ENCODE results near the gene MAPK4.

MAPK4 gene

DNA sequence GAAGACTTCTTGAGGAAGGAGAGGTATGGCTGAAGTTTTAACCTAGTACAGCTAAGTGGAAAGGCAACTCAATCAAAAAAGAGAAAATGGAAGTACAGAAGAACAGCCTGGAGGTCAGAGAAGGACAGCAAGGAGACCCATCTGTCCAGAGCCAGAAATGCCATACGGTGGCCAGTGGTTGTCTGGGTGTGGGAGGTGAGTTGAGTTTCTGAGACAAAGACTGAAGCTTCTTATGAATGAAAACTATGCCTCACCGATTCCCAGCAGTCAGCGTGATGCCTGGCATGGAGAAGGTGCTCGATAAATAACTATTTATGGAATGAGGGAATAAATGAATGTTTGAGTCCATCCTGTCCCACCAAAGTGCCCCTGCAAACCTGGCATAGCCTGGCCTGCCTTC lies 161.1 kb downstream of the MAPK4 start:
- H3K27me3 ChIP-seq (ENCODE audit: control insufficient read depth, insufficient read depth, low read length): no peaks in the 10 kb centered on the region
- H3K36me3 ChIP-seq (ENCODE audit: control insufficient read depth, insufficient read depth, low read length): no peaks in the 10 kb centered on the region
- H3K27ac ChIP-seq (ENCODE audit: low read depth, low read length): no peak overlapping the region
- peaks cover 4% of the 10 kb centered on the region for H3K4me1 ChIP-seq (ENCODE audit: control insufficient read depth, insufficient read depth, low read length)
- no peaks in the 10 kb centered on the region for H3K9me3 ChIP-seq (ENCODE audit: control insufficient read depth, insufficient read depth, low read depth, low read length)
- no peak overlapping the region for H3K4me3 ChIP-seq (ENCODE audit: low read depth, low read length)
- no peak overlapping the region for H3K9ac ChIP-seq (ENCODE audit: low read length)

DNA sequence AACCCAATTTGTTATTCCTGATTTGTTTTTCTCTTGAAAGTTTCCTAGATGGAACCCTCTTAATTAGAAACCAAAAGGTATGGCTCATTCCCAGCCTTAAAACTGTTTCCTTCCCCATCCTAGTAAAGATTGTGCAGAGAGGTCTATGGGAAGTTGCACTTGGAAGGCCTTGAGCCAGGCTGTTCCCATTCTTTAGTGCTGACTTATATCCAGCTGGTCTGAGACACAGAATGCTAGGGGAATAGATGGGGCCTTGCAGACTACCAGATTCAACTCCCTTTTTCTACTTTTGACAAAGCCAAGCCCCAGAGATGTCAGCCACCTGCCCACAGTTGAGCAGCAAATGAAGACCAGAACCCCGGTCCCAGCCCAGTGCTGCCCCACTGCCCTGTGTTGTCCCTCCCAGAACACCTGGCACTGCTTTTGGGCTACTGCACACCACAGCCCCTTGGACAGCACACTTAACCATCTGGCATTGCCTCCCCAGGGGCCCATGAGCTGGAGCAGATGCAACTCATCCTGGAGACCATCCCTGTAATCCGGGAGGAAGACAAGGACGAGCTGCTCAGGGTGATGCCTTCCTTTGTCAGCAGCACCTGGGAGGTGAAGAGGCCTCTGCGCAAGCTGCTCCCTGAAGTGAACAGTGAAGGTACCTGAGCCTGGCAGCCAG lies 161.7 kb downstream of the MAPK4 start:
- no peak overlapping the region for H3K27ac ChIP-seq (ENCODE audit: low read depth, low read length)
- peaks cover 9% of the 10 kb centered on the region for H3K4me1 ChIP-seq (ENCODE audit: control insufficient read depth, insufficient read depth, low read length)
- no peak overlapping the region for H3K4me3 ChIP-seq (ENCODE audit: low read depth, low read length)
- no peaks in the 10 kb centered on the region for H3K9me3 ChIP-seq (ENCODE audit: control insufficient read depth, insufficient read depth, low read depth, low read length)
- no peak overlapping the region for H3K9ac ChIP-seq (ENCODE audit: low read length)
- H3K27me3 ChIP-seq (ENCODE audit: control insufficient read depth, insufficient read depth, low read length): no peaks in the 10 kb centered on the region
- H3K36me3 ChIP-seq (ENCODE audit: control insufficient read depth, insufficient read depth, low read length): no peaks in the 10 kb centered on the region

DNA sequence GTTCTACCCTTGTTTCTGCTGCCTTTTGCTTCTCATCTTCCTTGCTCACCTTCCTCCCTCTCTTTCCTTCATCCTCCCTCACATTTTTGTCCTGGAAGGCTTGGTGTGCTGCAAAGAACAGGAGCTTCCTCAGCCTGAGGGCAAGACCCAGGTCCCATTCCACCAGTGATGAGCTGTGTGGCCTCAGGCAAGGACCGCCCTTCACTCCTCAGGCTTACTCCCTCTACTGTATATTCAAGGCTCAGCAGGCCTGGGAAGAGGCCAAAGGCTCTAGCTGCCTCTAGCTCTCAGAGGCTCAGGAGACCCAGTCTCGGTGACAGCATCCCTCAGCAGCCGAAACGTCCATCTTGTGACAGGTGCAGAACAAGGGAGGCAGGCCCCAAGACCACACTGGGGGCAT lies 162.4 kb downstream of the MAPK4 start:
- Histone ChIP-seq H3K36me3 (ENCODE audit: control insufficient read depth, insufficient read depth, low read length) (no peaks in the 10 kb centered on the region), H3K27me3 (ENCODE audit: control insufficient read depth, insufficient read depth, low read length) (no peaks in the 10 kb centered on the region), H3K4me3 (ENCODE audit: low read depth, low read length) (no peak overlapping the region), H3K9me3 (ENCODE audit: control insufficient read depth, insufficient read depth, low read depth, low read length) (no peaks in the 10 kb centered on the region), H3K27ac (ENCODE audit: low read depth, low read length) (no peak overlapping the region), H3K4me1 (ENCODE audit: control insufficient read depth, insufficient read depth, low read length) (peaks cover 14% of the 10 kb centered on the region), H3K9ac (ENCODE audit: low read length) (no peak overlapping the region)

GRCh38 chr18:50724751-50725151 lies 164.9 kb downstream of the MAPK4 start:
- Histone ChIP-seq H3K9me3 (ENCODE audit: control insufficient read depth, insufficient read depth, low read depth, low read length) (no peaks in the 10 kb centered on the region), H3K9ac (ENCODE audit: low read length) (no peak overlapping the region), H3K27ac (ENCODE audit: low read depth, low read length) (no peak overlapping the region), H3K4me3 (ENCODE audit: low read depth, low read length) (no peak overlapping the region), H3K4me1 (ENCODE audit: control insufficient read depth, insufficient read depth, low read length) (peaks cover 14% of the 10 kb centered on the region), H3K27me3 (ENCODE audit: control insufficient read depth, insufficient read depth, low read length) (no peaks in the 10 kb centered on the region), H3K36me3 (ENCODE audit: control insufficient read depth, insufficient read depth, low read length) (no peaks in the 10 kb centered on the region)

DNA sequence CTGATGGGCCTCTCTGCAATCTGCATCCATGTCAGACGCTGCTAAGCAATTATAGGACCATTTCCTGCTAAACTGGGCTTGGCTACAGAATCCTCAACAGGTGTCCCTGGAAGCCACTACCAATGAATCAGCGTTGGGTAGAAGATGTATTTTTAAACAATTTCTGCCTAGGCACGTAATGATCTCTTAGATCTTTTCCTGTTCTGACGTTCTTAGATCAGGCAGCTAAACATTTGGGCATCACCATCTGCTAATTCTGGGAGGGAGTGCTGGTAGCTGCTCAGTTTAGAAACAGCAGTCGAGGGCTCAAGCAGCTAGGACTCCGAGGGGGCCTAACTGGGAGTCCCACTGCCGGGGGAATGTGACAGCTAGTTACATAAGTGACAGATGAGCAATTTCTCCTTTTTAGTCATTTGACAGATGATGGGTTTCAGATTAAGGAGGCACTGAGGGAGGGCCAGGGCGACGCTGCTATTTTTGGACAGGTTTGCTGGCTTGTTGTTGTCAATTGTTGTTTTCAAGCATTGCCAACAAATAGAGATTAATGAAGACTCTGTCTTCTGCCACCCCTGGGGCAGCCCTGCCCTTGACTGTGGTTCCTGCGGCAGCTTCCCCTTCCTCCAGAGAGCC lies 167.2 kb downstream of the MAPK4 start:
- Histone ChIP-seq H3K27ac (ENCODE audit: low read depth, low read length) (no peak overlapping the region), H3K9ac (ENCODE audit: low read length) (no peak overlapping the region), H3K4me1 (ENCODE audit: control insufficient read depth, insufficient read depth, low read length) (peaks cover 14% of the 10 kb centered on the region), H3K9me3 (ENCODE audit: control insufficient read depth, insufficient read depth, low read depth, low read length) (no peaks in the 10 kb centered on the region), H3K4me3 (ENCODE audit: low read depth, low read length) (no peak overlapping the region), H3K27me3 (ENCODE audit: control insufficient read depth, insufficient read depth, low read length) (no peaks in the 10 kb centered on the region), H3K36me3 (ENCODE audit: control insufficient read depth, insufficient read depth, low read length) (no peaks in the 10 kb centered on the region)

GRCh38 chr18:50727721-50728471 lies 168.0 kb downstream of the MAPK4 start:
- no peak overlapping the region for H3K27ac ChIP-seq (ENCODE audit: low read depth, low read length)
- H3K27me3 ChIP-seq (ENCODE audit: control insufficient read depth, insufficient read depth, low read length): no peaks in the 10 kb centered on the region
- no peak overlapping the region for H3K4me3 ChIP-seq (ENCODE audit: low read depth, low read length)
- peaks cover 14% of the 10 kb centered on the region for H3K4me1 ChIP-seq (ENCODE audit: control insufficient read depth, insufficient read depth, low read length)
- no peaks in the 10 kb centered on the region for H3K9me3 ChIP-seq (ENCODE audit: control insufficient read depth, insufficient read depth, low read depth, low read length)
- H3K9ac ChIP-seq (ENCODE audit: low read length): no peak overlapping the region
- no peaks in the 10 kb centered on the region for H3K36me3 ChIP-seq (ENCODE audit: control insufficient read depth, insufficient read depth, low read length)

GRCh38 chr18:50729376-50729775 lies 169.5 kb downstream of the MAPK4 start:
- Histone ChIP-seq H3K36me3 (ENCODE audit: control insufficient read depth, insufficient read depth, low read length) (no peaks in the 10 kb centered on the region), H3K9ac (ENCODE audit: low read length) (no peak overlapping the region), H3K27me3 (ENCODE audit: control insufficient read depth, insufficient read depth, low read length) (no peaks in the 10 kb centered on the region), H3K9me3 (ENCODE audit: control insufficient read depth, insufficient read depth, low read depth, low read length) (no peaks in the 10 kb centered on the region), H3K4me3 (ENCODE audit: low read depth, low read length) (no peak overlapping the region), H3K27ac (ENCODE audit: low read depth, low read length) (no peak overlapping the region), H3K4me1 (ENCODE audit: control insufficient read depth, insufficient read depth, low read length) (peaks cover 17% of the 10 kb centered on the region)

DNA sequence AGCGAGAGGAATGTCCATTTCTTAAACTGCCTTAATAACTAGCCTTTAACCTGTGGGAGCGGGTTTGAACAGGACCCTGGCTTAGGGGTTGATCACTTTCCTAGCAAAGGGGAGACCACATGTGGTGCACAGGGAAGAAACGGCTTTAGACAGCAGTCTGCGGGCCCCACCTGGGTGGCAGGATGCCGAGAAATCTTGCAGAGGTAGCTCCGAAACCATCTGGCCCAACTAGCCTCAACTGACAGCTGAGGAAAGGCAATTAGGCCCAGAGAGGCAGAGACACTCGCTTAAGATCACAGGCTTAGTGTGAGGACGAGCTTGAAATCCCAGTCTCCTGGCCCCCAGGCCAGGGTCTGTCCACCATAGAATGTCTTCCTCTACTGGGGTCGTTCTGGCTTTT lies 170.1 kb downstream of the MAPK4 start:
- no peak overlapping the region for H3K27ac ChIP-seq (ENCODE audit: low read depth, low read length)
- H3K4me3 ChIP-seq (ENCODE audit: low read depth, low read length): no peak overlapping the region
- H3K27me3 ChIP-seq (ENCODE audit: control insufficient read depth, insufficient read depth, low read length): no peaks in the 10 kb centered on the region
- peaks cover 18% of the 10 kb centered on the region for H3K4me1 ChIP-seq (ENCODE audit: control insufficient read depth, insufficient read depth, low read length)
- H3K9ac ChIP-seq (ENCODE audit: low read length): no peak overlapping the region
- H3K36me3 ChIP-seq (ENCODE audit: control insufficient read depth, insufficient read depth, low read length): no peaks in the 10 kb centered on the region
- H3K9me3 ChIP-seq (ENCODE audit: control insufficient read depth, insufficient read depth, low read depth, low read length): no peaks in the 10 kb centered on the region

- Histone ChIP-seq H3K9ac (ENCODE audit: low read length) (no peak overlapping the region), H3K9me3 (ENCODE audit: control insufficient read depth, insufficient read depth, low read depth, low read length) (no peaks in the 10 kb centered on the region), H3K27me3 (ENCODE audit: control insufficient read depth, insufficient read depth, low read length) (no peaks in the 10 kb centered on the region), H3K4me3 (ENCODE audit: low read depth, low read length) (no peak overlapping the region), H3K27ac (ENCODE audit: low read depth, low read length) (no peak overlapping the region), H3K4me1 (ENCODE audit: control insufficient read depth, insufficient read depth, low read length) (peaks cover 9% of the 10 kb centered on the region; the same call in 1 of the 2 replicates), H3K36me3 (ENCODE audit: control insufficient read depth, insufficient read depth, low read length) (no peaks in the 10 kb centered on the region)
Observed at GRCh38 chr18:50734342-50734741, 174.5 kb downstream of the MAPK4 start.

DNA sequence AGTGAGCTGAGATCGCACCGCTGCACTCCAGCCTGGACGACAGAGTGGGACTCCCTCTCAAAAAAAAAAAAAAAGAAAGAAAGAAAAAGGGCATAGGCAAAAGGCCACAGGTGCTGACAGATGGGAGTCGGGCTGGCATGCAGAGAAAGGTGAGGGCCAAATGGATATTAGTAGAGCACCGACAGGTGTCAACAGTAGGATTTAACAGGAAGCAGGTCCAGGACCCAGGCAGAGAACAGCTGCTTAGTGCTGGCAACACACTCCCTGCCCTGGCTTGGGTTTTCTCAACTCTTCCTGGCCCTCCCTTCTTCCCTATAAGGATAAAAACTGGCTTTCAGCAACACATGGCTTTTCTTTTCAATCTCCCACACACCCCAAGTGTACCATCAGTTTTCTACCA lies 175.0 kb downstream of the MAPK4 start:
- H3K4me1 ChIP-seq (ENCODE audit: control insufficient read depth, insufficient read depth, low read length): peaks cover 9% of the 10 kb centered on the region; the same call in 1 of the 2 replicates

DNA sequence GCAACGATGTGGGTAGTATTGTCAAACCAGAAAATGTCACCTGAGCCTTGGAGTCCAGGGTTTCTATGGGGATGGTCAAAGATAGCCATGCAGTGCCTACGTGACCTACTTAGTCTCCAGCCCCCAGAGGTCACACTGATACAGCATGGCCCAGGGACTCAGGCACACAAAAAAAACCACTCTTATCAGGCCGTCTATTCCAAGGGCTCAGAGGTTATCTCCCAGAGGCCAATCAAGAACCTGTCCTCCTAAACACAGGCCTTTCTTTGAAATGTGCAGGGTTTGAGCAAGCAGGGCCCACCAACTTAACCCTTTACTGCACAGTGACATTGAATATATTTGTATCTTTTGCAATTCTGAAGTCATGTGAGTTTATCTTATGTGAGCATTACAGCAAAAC lies 177.2 kb downstream of the MAPK4 start:
- Histone ChIP-seq H3K9ac (ENCODE audit: low read length) (no peak overlapping the region), H3K27ac (ENCODE audit: low read depth, low read length) (no peak overlapping the region), H3K4me3 (ENCODE audit: low read depth, low read length) (no peak overlapping the region), H3K9me3 (ENCODE audit: control insufficient read depth, insufficient read depth, low read depth, low read length) (no peaks in the 10 kb centered on the region), H3K27me3 (ENCODE audit: control insufficient read depth, insufficient read depth, low read length) (no peaks in the 10 kb centered on the region), H3K36me3 (ENCODE audit: control insufficient read depth, insufficient read depth, low read length) (no peaks in the 10 kb centered on the region), H3K4me1 (ENCODE audit: control insufficient read depth, insufficient read depth, low read length) (peaks cover 9% of the 10 kb centered on the region; the same call in 1 of the 2 replicates)

More for the DNA sequence above, 175.0 kb downstream of the MAPK4 start:
- Histone ChIP-seq H3K36me3 (ENCODE audit: control insufficient read depth, insufficient read depth, low read length) (no peaks in the 10 kb centered on the region), H3K9ac (ENCODE audit: low read length) (no peak overlapping the region), H3K9me3 (ENCODE audit: control insufficient read depth, insufficient read depth, low read depth, low read length) (no peaks in the 10 kb centered on the region), H3K27me3 (ENCODE audit: control insufficient read depth, insufficient read depth, low read length) (no peaks in the 10 kb centered on the region), H3K4me3 (ENCODE audit: low read depth, low read length) (no peak overlapping the region), H3K27ac (ENCODE audit: low read depth, low read length) (no peak overlapping the region)
